GM12878 (cell line): ENCODE data around the gene CNPY1. TPM values are rescaled to one million over a fixed set of nuclear protein-coding genes. Genes with fewer than 3 reads are reported as not detected.

Experiments used
- ATAC-seq: fragments of 200-7000 bp; cut with Tn5 transposase; 3 replicates; pipeline ENCODE4 v1.9.1; 2020; ENCODE audit warnings: mild to moderate bottlenecking, moderate library complexity
- BruUV-seq: library from RNA; stranded (reverse); fragments of 400-500 nt; replicated peaks from 2 replicates; lab custom pipeline; 2021; lab: Mats Ljungman, UMichigan
- CTCF ChIA-PET: fragments of 300-600 bp; sonication (Branson Sonifier 250); formaldehyde crosslinking; extraction: SDS; loops from one replicate; lab custom pipeline; 2021; ENCODE audit warnings: inconsistent platforms; lab: Yijun Ruan, JAX
- POLR2A ChIA-PET: fragments of 350-600 bp; formaldehyde crosslinking; extraction: SDS; loops from one replicate; lab custom pipeline; 2021; ENCODE audit warnings: inconsistent platforms; lab: Charles Lee
- RAD21 ChIA-PET: fragments of 300-600 bp; sonication (Branson Sonifier 250); formaldehyde crosslinking; loops from one replicate; lab custom pipeline; 2023; ENCODE audit warnings: antibody characterized with exemption; ENCODE audit not compliant: unreplicated experiment; lab: Charles Lee
- SMC1A ChIA-PET: fragments of 300-600 bp; sonication (Branson Sonifier 250); formaldehyde crosslinking; loops from one replicate; lab custom pipeline; 2023; ENCODE audit not compliant: unreplicated experiment, uncharacterized antibody; lab: Charles Lee
- DNase-seq: peaks from one replicate; pipeline ENCODE4 v3.0.0-alpha.2; 2011; ENCODE audit warnings: low read depth, low spot score
- FAIRE-seq: peaks from 3 replicates; lab custom pipeline; 2011; peaks lifted over from hg19 to GRCh38; lab: Jason Lieb, UNC
- H2AFZ ChIP-seq: 2 replicates; pipeline ENCODE4 v1.6.0; 2011; ENCODE audit warnings: low read depth, low read length, control low read depth; ENCODE audit not compliant: control insufficient read depth
- H3K27ac ChIP-seq: 2 replicates; pipeline ENCODE4 v1.5.1; 2011; ENCODE audit warnings: control low read depth; ENCODE audit not compliant: control insufficient read depth, insufficient read depth
- H3K27me3 ChIP-seq, 2 experiments: replicated peaks in 1 of 2; 2 replicates each; pipeline versions ENCODE4 v1.6.0 to v1.6.1; 2011; ENCODE audit warnings: low read length in 1 of 2; ENCODE audit not compliant: control insufficient read depth in 2 of 2, insufficient read depth in 2 of 2
- H3K36me3 ChIP-seq, 2 experiments: 2 replicates each; pipeline ENCODE4 v1.5.1; 2011; ENCODE audit warnings: low read length in 1 of 2; ENCODE audit not compliant: control insufficient read depth in 2 of 2, insufficient read depth in 2 of 2
- H3K4me1 ChIP-seq: 2 replicates; pipeline ENCODE4 v1.6.1; 2011; ENCODE audit warnings: mild to moderate bottlenecking, low read length, moderate library complexity, mixed read lengths; ENCODE audit not compliant: control insufficient read depth, insufficient read depth
- H3K4me2 ChIP-seq: 2 replicates; pipeline ENCODE4 v1.6.0; 2011; ENCODE audit warnings: control low read depth; ENCODE audit not compliant: control insufficient read depth, insufficient read depth
- H3K4me3 ChIP-seq: fragments of 200-600 bp; sonication (generic); 2 replicates; pipeline ENCODE4 v1.5.1; 2016
- H3K79me2 ChIP-seq: 2 replicates; pipeline ENCODE4 v1.6.0; 2011; ENCODE audit warnings: low read length; ENCODE audit not compliant: control insufficient read depth, insufficient read depth
- H3K9ac ChIP-seq: 2 replicates; pipeline ENCODE4 v1.8.0; 2011; ENCODE audit warnings: low read length, control low read depth, mixed read lengths; ENCODE audit not compliant: control insufficient read depth, insufficient read depth
- H3K9me3 ChIP-seq: replicated peaks from 3 replicates; pipeline ENCODE4 v1.5.1; 2011; ENCODE audit warnings: mild to moderate bottlenecking, low read length; ENCODE audit not compliant: control insufficient read depth, insufficient read depth
- H4K20me1 ChIP-seq: 2 replicates; pipeline ENCODE4 v1.6.0; 2011; ENCODE audit not compliant: control insufficient read depth, insufficient read depth
- BMI1 ChIP-seq: fragments of 450-650 bp; IDR thresholded peaks from 2 replicates; pipeline ENCODE4 v1.6.1; 2016; ENCODE audit warnings: mild to moderate bottlenecking, moderate library complexity, borderline replicate concordance
- CBFB ChIP-seq: IDR thresholded peaks from 2 replicates; pipeline ENCODE4 v1.6.1; 2016; ENCODE audit warnings: antibody characterized with exemption, low read depth
- CHD2 ChIP-seq: IDR thresholded peaks from 2 replicates; pipeline ENCODE4 v1.6.1; 2011; ENCODE audit warnings: low read depth, low read length, improper control_type of control experiment, borderline replicate concordance
- ETV6 ChIP-seq, 2 experiments: fragments of 450-650 bp in 1 of 2; IDR thresholded peaks in 1 of 2; conservative IDR thresholded peaks in 1 of 2; 2 replicates each; pipeline ENCODE4 v1.6.1; 2014; ENCODE audit warnings: antibody characterized with exemption in 1 of 2, borderline replicate concordance in 1 of 2, low read depth in 1 of 2, mild to moderate bottlenecking in 1 of 2, moderate library complexity in 1 of 2
- FOS ChIP-seq: IDR thresholded peaks from 3 replicates; pipeline ENCODE4 v1.6.1; 2011; ENCODE audit warnings: borderline replicate concordance; ENCODE audit not compliant: insufficient read length; ENCODE audit errors: extremely low read depth
- NR2C1 ChIP-seq: fragments of 450-650 bp; IDR thresholded peaks from 2 replicates; pipeline ENCODE4 v1.6.1; 2017; ENCODE audit warnings: antibody characterized with exemption, mild to moderate bottlenecking, moderate library complexity
- NR2F1 ChIP-seq: fragments of 450-650 bp; conservative IDR thresholded peaks from 2 replicates; pipeline ENCODE4 v1.6.1; 2017; ENCODE audit warnings: mild to moderate bottlenecking
- PAX5 ChIP-seq: IDR thresholded peaks from 2 replicates; pipeline ENCODE4 v1.6.1; 2011; ENCODE audit warnings: low read depth, low read length, borderline replicate concordance
- RAD21 ChIP-seq: IDR thresholded peaks from 2 replicates; pipeline ENCODE4 v1.6.1; 2011; ENCODE audit warnings: mild to moderate bottlenecking, low read depth, low read length, moderate library complexity; ENCODE audit not compliant: insufficient read depth
- RUNX3 ChIP-seq: IDR thresholded peaks from 2 replicates; pipeline ENCODE4 v1.6.1; 2012; ENCODE audit warnings: low read length, inconsistent platforms
- SMARCA5 ChIP-seq: fragments of 450-650 bp; IDR thresholded peaks from 2 replicates; pipeline ENCODE4 v1.6.1; 2017; ENCODE audit warnings: mild to moderate bottlenecking
- SP1 ChIP-seq: IDR thresholded peaks from one replicate; pipeline ENCODE4 v1.6.1; 2011; ENCODE audit warnings: low read depth, low read length
- WRNIP1 ChIP-seq: IDR thresholded peaks from 2 replicates; pipeline ENCODE4 v1.6.1; 2011; ENCODE audit warnings: low read depth, low read length, improper control_type of control experiment, borderline replicate concordance
- ZZZ3 ChIP-seq: IDR thresholded peaks from 2 replicates; pipeline ENCODE4 v1.6.1; 2011; ENCODE audit warnings: low read depth; ENCODE audit not compliant: control insufficient read depth, insufficient read length
- WGBS: methylation state at CpG from one replicate; pipeline ENCODE4 v1.1.6; 2016; ENCODE audit warnings: low lambda C conversion rate; ENCODE audit not compliant: insufficient replicate concordance, insufficient coverage; ENCODE audit errors: missing lambda C conversion rate; 5-methylcytosine and 5-hydroxymethylcytosine counted together
- in situ Hi-C: fragments of 300-500 bp; cut with MboI; formaldehyde crosslinking; loops from 9 replicates; pipeline ENCODE4 v1.14.3; 2018; ENCODE audit warnings: mixed read lengths
- intact Hi-C: fragments of 100-400 bp; cut with micrococcal nuclease; formaldehyde crosslinking; loops from one replicate; pipeline ENCODE4 v1.14.2; 2022; ENCODE audit not compliant: unreplicated experiment
- polyA plus RNA-seq, 11 experiments: library from polyadenylated mRNA; depleted of rRNA in 4 of 11; unstranded in 6 of 11; stranded (reverse) in 5 of 11; fragments of >200 nt; fragmentation: Nextera tagmentation in 4 of 11; fragmentation: Illumina TruSeq in 1 of 11; extraction: Ambion mirVana in 4 of 11; extraction: Trizol in 1 of 11; gene quantifications; 1 replicate in 1 of 11; 2 replicates in 10 of 11; pipeline versions ENCODE4 v1.2.1 to v1.2.3, GENCODE V29; 2011 to 2016; ENCODE audit warnings: inconsistent platforms in 2 of 11, missing spikeins in 2 of 11, low read depth in 1 of 11
- total RNA-seq, 4 experiments: library from RNA; depleted of rRNA in 3 of 4; stranded (reverse); fragments of >200 nt in 3 of 4; fragmentation: Illumina TruSeq in 1 of 4; extraction: Trizol in 1 of 4; gene quantifications; 2 replicates each; pipeline versions ENCODE4 v1.2.1 to v1.2.3, GENCODE V29; 2013 to 2021
- TF ChIP-seq, protein P1 (sequence below): fragments of 450-650 bp; IDR thresholded peaks from 2 replicates; pipeline ENCODE4 v1.6.1; 2016; ENCODE audit warnings: mild to moderate bottlenecking, moderate library complexity, borderline replicate concordance
- TF ChIP-seq, protein P2 (sequence below): IDR thresholded peaks from 2 replicates; pipeline ENCODE4 v1.6.1; 2011; ENCODE audit warnings: low read depth, mild to moderate bottlenecking, low read length, moderate library complexity, borderline replicate concordance; ENCODE audit errors: extremely low read depth

The CNPY1 gene
- total and polyA plus RNA-seq, 10 of the 15 experiments (the other 5 are each of a cell fraction or from before 2014, with no cell fraction given): not detected

DNA sequence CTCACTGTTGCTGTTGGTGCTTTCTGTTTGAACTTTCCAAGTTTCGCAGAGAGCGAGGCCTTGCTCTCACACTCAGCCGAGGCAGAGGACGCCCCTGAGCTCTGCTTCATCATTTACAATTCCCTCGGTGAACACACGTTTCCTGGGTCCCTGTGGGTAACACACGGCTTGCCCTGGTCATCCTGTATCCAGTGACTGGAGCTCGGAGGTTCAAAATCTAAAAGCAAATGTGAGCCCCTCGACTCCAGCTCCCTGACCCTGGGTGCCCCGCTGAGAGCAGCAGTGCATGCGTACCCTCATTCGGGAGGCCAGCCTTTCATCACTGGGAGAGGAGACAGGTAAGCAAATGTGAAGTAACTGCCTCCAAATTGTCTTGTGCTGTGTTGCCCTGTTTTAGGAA is 5.8 kb downstream of the CNPY1 start (continued):
- no peak for TF ChIP-seq FOS
- TF ChIP-seq, protein P1, sequence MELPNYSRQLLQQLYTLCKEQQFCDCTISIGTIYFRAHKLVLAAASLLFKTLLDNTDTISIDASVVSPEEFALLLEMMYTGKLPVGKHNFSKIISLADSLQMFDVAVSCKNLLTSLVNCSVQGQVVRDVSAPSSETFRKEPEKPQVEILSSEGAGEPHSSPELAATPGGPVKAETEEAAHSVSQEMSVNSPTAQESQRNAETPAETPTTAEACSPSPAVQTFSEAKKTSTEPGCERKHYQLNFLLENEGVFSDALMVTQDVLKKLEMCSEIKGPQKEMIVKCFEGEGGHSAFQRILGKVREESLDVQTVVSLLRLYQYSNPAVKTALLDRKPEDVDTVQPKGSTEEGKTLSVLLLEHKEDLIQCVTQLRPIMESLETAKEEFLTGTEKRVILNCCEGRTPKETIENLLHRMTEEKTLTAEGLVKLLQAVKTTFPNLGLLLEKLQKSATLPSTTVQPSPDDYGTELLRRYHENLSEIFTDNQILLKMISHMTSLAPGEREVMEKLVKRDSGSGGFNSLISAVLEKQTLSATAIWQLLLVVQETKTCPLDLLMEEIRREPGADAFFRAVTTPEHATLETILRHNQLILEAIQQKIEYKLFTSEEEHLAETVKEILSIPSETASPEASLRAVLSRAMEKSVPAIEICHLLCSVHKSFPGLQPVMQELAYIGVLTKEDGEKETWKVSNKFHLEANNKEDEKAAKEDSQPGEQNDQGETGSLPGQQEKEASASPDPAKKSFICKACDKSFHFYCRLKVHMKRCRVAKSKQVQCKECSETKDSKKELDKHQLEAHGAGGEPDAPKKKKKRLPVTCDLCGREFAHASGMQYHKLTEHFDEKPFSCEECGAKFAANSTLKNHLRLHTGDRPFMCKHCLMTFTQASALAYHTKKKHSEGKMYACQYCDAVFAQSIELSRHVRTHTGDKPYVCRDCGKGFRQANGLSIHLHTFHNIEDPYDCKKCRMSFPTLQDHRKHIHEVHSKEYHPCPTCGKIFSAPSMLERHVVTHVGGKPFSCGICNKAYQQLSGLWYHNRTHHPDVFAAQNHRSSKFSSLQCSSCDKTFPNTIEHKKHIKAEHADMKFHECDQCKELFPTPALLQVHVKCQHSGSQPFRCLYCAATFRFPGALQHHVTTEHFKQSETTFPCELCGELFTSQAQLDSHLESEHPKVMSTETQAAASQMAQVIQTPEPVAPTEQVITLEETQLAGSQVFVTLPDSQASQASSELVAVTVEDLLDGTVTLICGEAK: no peak
- TF ChIP-seq, protein P2, sequence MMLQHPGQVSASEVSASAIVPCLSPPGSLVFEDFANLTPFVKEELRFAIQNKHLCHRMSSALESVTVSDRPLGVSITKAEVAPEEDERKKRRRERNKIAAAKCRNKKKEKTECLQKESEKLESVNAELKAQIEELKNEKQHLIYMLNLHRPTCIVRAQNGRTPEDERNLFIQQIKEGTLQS: no peak

DNA sequence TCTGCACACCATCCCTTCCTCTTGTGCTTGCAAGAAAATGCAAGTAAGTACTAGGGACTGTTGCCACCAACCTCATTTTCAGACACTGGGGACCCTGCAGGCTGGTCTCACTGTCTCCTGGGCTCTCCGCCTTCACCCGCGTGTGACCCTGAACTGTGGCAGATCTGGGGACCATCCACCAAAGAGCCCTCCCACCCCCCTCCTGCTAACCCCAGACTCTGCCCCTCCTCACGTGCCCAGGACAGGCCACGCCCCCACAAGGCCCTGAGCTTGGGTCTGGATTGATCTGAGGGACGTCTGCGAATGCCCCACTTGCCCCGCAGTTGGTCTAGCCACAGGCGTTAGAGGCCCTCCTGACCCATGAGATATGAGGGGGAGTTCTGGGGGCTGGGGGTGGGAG is 8.1 kb downstream of the CNPY1 start:
- ChIA-PET SMC1A (no interaction called here), POLR2A (no interaction called here), CTCF (no interaction called here), RAD21 (no interaction called here)
- Histone ChIP-seq H3K9me3 (no peaks in the 10 kb centered on the region; the same call in 2 of the 3 replicates), H3K9ac (no peak overlapping the region), H3K27me3 (peaks cover 9 to 18% of the 10 kb centered on the region in 2 experiments)
- FAIRE-seq: no peak
- no peak for ATAC-seq
- BruUV-seq: no TSS peak
- TF ChIP-seq WRNIP1 (no peak), RAD21 (no peak), CBFB (no peak), RUNX3 (no peak), SP1 (no peak), SMARCA5 (no peak), NR2F1 (no peak), CHD2 (no peak), NR2C1 (no peak), ZZZ3 (no peak), BMI1 (no peak), ETV6 (conservative IDR thresholded peaks at IDR 0.05 in 1 of 2, IDR thresholded peaks at IDR 0.05 in 1 of 2; ENCODE audit: borderline replicate concordance in 1 of 2, low read depth in 1 of 2) (no peak), PAX5 (no peak)
- TF ChIP-seq, all 136 proteins: peak for 0
- H2AFZ ChIP-seq: no peak overlapping the region
- WGBS: 43% methylated on average over 9 of the region's 9 CpGs
- H3K27ac ChIP-seq: no peak overlapping the region
- no peaks in the 10 kb centered on the region for H3K36me3 ChIP-seq
- no peaks in the 10 kb centered on the region for H4K20me1 ChIP-seq
- no peaks in the 10 kb centered on the region for H3K79me2 ChIP-seq
- in situ Hi-C loops: no loop called here
- H3K4me2 ChIP-seq: no peak overlapping the region
- no peak for DNase-seq
- H3K4me3 ChIP-seq: no peak overlapping the region
- no peaks in the 10 kb centered on the region for H3K4me1 ChIP-seq
- intact Hi-C loops: no loop called here
